Dermis blood vessel endothelial cell (primary cell): Measurements from ENCODE around the gene NIN. TPM values are rescaled to one million over a fixed set of nuclear protein-coding genes. Genes with fewer than 3 reads are reported as not detected.

Experiments used
- DNase-seq: peaks from one replicate; pipeline ENCODE4 v3.0.0; 2010
- total RNA-seq: library from RNA; depleted of rRNA; stranded (reverse); fragments of >200 nt; gene quantifications from 2 replicates; pipeline ENCODE4 v1.2.3, GENCODE V29; 2014

Gene NIN
- total RNA-seq, 1 donor from 2014 or later = 45.6 TPM

GRCh38 chr14:50839048-50839447 is 8.1 kb upstream of the NIN start:
- peak; percentile 23 for DNase-seq

GRCh38 chr14:50837850-50838470 is 7.0 kb upstream of the NIN start:
- DNase-seq = no peak

- no peak for DNase-seq
Observed at GRCh38 chr14:50837271-50837670, 6.3 kb upstream of the NIN start.

GRCh38 chr14:50836515-50836914 is 5.6 kb upstream of the NIN start:
- no peak for DNase-seq

- peak; percentile 35 for DNase-seq
Observed at GRCh38 chr14:50835280-50835679, 4.3 kb upstream of the NIN start.

- no peak for DNase-seq
Observed at GRCh38 chr14:50834802-50835276, 3.9 kb upstream of the NIN start.

GRCh38 chr14:50832935-50833630 is 2.1 kb upstream of the NIN start:
- DNase-seq = no peak

- DNase-seq = peak; percentile 39
Observed at GRCh38 chr14:50831726-50832168, 785 bp upstream of the NIN start.

- peak; percentile 55 for DNase-seq
Observed at GRCh38 chr14:50830044-50830931, 674 bp downstream of the NIN start.

GRCh38 chr14:50829489-50830043 is 1.4 kb downstream of the NIN start:
- DNase-seq = no peak

- no peak for DNase-seq
Observed at GRCh38 chr14:50828721-50829488, 2.1 kb downstream of the NIN start.

- DNase-seq = no peak
Observed at GRCh38 chr14:50826681-50827080, 4.3 kb downstream of the NIN start.

- DNase-seq = no peak
Observed at GRCh38 chr14:50825307-50825706, 5.7 kb downstream of the NIN start.

- no peak for DNase-seq
Observed at GRCh38 chr14:50823762-50824636, 7.0 kb downstream of the NIN start.

GRCh38 chr14:50823051-50823761 is 7.8 kb downstream of the NIN start:
- DNase-seq = no peak

- no peak for DNase-seq
Observed at GRCh38 chr14:50822501-50823042, 8.4 kb downstream of the NIN start.

- no peak for DNase-seq
Observed at GRCh38 chr14:50821510-50822464, 9.2 kb downstream of the NIN start.

- no peak for DNase-seq
Observed at GRCh38 chr14:50820786-50821509, 10.0 kb downstream of the NIN start.
